ENCODE data around the gene PIP5K1B. TPM values are rescaled to one million over a fixed set of nuclear protein-coding genes. Genes with fewer than 3 reads are reported as not detected.

Gene PIP5K1B
- total RNA-seq, 2 experiments from 2014 or later: 0.13 to 0.16 TPM

GRCh38 chr9:68832861-68833518 lies 128.0 kb downstream of the PIP5K1B start:
- ATAC-seq: no peak

GRCh38 chr9:68834931-68835520 lies 130.0 kb downstream of the PIP5K1B start:
- ATAC-seq: no peak
- Mint-ChIP-seq H3K9me3 (ENCODE audit: insufficient read depth) (no peaks in the 10 kb centered on the region), H3K4me1 (ENCODE audit: low read depth) (no peaks in the 10 kb centered on the region), H3K27me3 (ENCODE audit: low read depth) (peaks cover 10% of the 10 kb centered on the region), H3K27ac (no peak overlapping the region), H3K4me3 (no peak overlapping the region), H3K36me3 (ENCODE audit: low read depth) (no peaks in the 10 kb centered on the region)
- ChIA-PET POLR2A (no interaction called here), CTCF (no interaction called here)
- no peak for DNase-seq

More at GRCh38 chr9:68832861-68833518, 128.0 kb downstream of the PIP5K1B start:
- no peaks in the 10 kb centered on the region for H3K9me3 Mint-ChIP-seq (ENCODE audit: insufficient read depth)
- POLR2A ChIA-PET: no interaction called here
- DNase-seq: no peak
- H3K27me3 Mint-ChIP-seq (ENCODE audit: low read depth): peaks cover 8% of the 10 kb centered on the region
- H3K27ac Mint-ChIP-seq: no peak overlapping the region
- CTCF ChIA-PET: no interaction called here
- H3K36me3 Mint-ChIP-seq (ENCODE audit: low read depth): no peaks in the 10 kb centered on the region
- H3K4me3 Mint-ChIP-seq: no peak overlapping the region
- no peaks in the 10 kb centered on the region for H3K4me1 Mint-ChIP-seq (ENCODE audit: low read depth)

DNA sequence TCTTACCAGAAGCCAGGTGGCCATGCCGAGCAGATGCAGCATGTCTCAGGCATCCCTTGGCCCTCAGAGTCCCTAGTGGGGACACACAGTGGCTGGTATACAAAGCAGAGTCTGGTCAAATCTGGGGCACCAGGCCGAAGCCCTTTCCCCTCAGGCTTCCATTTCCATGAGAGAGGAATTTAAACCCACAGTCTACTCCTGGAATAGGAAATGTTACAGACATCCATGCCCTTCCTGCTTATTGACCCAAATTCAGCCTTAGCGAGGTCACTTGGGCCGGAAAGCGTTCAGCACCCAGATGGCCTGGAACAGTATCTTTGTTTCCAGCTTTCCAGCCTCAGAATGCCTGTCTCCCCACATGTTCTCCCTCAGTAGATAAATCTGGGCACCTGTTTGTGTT lies 131.7 kb downstream of the PIP5K1B start:
- no peaks in the 10 kb centered on the region for H3K36me3 Mint-ChIP-seq (ENCODE audit: low read depth)
- no peak overlapping the region for H3K27ac Mint-ChIP-seq
- no peaks in the 10 kb centered on the region for H3K9me3 Mint-ChIP-seq (ENCODE audit: insufficient read depth)
- peaks cover 10% of the 10 kb centered on the region for H3K27me3 Mint-ChIP-seq (ENCODE audit: low read depth)
- DNase-seq (no peak), ATAC-seq (no peak)
- no peaks in the 10 kb centered on the region for H3K4me1 Mint-ChIP-seq (ENCODE audit: low read depth)
- ChIA-PET CTCF (no interaction called here), POLR2A (interaction anchor here (0.6 kb wide), 1 partner anchor 337 kb away, joined by 3 read pairs; the partner anchor contains the start of gene TJP2)
- no peak overlapping the region for H3K4me3 Mint-ChIP-seq

- DNase-seq: no peak
- ATAC-seq: no peak
- Mint-ChIP-seq H3K27me3 (ENCODE audit: low read depth) (peaks cover 10% of the 10 kb centered on the region), H3K9me3 (ENCODE audit: insufficient read depth) (no peaks in the 10 kb centered on the region), H3K36me3 (ENCODE audit: low read depth) (no peaks in the 10 kb centered on the region), H3K27ac (no peak overlapping the region), H3K4me1 (ENCODE audit: low read depth) (no peaks in the 10 kb centered on the region), H3K4me3 (no peak overlapping the region)
- ChIA-PET CTCF (interaction anchor here (0.6 kb wide), 1 partner anchor 254 kb away, joined by 3 read pairs; no protein-coding TSS in a partner anchor), POLR2A (no interaction called here)
Measured at GRCh38 chr9:68838245-68838644, 133.2 kb downstream of the PIP5K1B start.

- Mint-ChIP-seq H3K4me1 (ENCODE audit: low read depth) (no peaks in the 10 kb centered on the region), H3K27ac (no peak overlapping the region), H3K27me3 (ENCODE audit: low read depth) (peaks cover 2% of the 10 kb centered on the region), H3K36me3 (ENCODE audit: low read depth) (no peaks in the 10 kb centered on the region), H3K4me3 (no peak overlapping the region), H3K9me3 (ENCODE audit: insufficient read depth) (no peaks in the 10 kb centered on the region)
- ATAC-seq: no peak
- ChIA-PET POLR2A (no interaction called here), CTCF (no interaction called here)
- no peak for DNase-seq
Measured at GRCh38 chr9:68841276-68842052, 136.4 kb downstream of the PIP5K1B start.

- H3K4me3 Mint-ChIP-seq: no peak overlapping the region
- ChIA-PET CTCF (no interaction called here), POLR2A (no interaction called here)
- H3K27me3 Mint-ChIP-seq (ENCODE audit: low read depth): peaks cover 2% of the 10 kb centered on the region
- no peak for ATAC-seq
- no peaks in the 10 kb centered on the region for H3K36me3 Mint-ChIP-seq (ENCODE audit: low read depth)
- no peak overlapping the region for H3K27ac Mint-ChIP-seq
- DNase-seq: no peak
- H3K9me3 Mint-ChIP-seq (ENCODE audit: insufficient read depth): no peaks in the 10 kb centered on the region
- H3K4me1 Mint-ChIP-seq (ENCODE audit: low read depth): no peaks in the 10 kb centered on the region
Measured at GRCh38 chr9:68842568-68842967, 137.5 kb downstream of the PIP5K1B start.

DNA sequence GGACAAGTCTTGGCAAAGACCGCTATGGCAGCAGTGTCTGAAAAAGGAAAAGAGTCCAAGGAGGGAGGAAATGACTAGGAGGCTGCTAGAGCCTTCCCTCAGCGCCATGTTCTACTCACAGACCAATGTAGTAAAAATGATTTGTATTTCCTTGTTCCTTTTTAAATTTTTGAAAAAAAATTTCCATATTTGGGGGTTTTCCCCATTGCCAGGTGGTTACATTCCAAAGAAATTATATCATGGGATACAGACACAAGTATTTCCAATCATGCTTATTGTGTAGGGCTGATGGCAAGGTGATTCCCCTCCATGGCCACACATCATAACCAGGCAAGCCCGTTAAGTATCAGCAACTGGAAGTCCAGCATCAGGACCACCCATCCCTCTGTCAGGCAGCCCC lies 138.2 kb downstream of the PIP5K1B start:
- Mint-ChIP-seq H3K4me3 (no peak overlapping the region), H3K27ac (no peak overlapping the region), H3K36me3 (ENCODE audit: low read depth) (no peaks in the 10 kb centered on the region), H3K4me1 (ENCODE audit: low read depth) (no peaks in the 10 kb centered on the region), H3K27me3 (ENCODE audit: low read depth) (peaks cover 2% of the 10 kb centered on the region), H3K9me3 (ENCODE audit: insufficient read depth) (no peaks in the 10 kb centered on the region)
- ATAC-seq (no peak), DNase-seq (no peak)
- ChIA-PET POLR2A (no interaction called here), CTCF (no interaction called here)

GRCh38 chr9:68844157-68844556 lies 139.1 kb downstream of the PIP5K1B start:
- Mint-ChIP-seq H3K36me3 (ENCODE audit: low read depth) (no peaks in the 10 kb centered on the region), H3K4me3 (no peak overlapping the region), H3K27ac (no peak overlapping the region), H3K9me3 (ENCODE audit: insufficient read depth) (no peaks in the 10 kb centered on the region), H3K4me1 (ENCODE audit: low read depth) (no peaks in the 10 kb centered on the region), H3K27me3 (ENCODE audit: low read depth) (peaks cover under 1% of the 10 kb centered on the region)
- ChIA-PET POLR2A (no interaction called here), CTCF (interaction anchor here (1.7 kb wide), 1 partner anchor 260 kb away, joined by 4 read pairs; no protein-coding TSS in a partner anchor)
- ATAC-seq (no peak), DNase-seq (no peak)

GRCh38 chr9:68844631-68845612 lies 139.9 kb downstream of the PIP5K1B start:
- CTCF ChIA-PET: interaction anchor here (0.7 to 1.7 kb wide), 6 partner anchors 19 to 261 kb away, joined by 3 to 4 read pairs (median 3); no protein-coding TSS in a partner anchor
- H3K9me3 Mint-ChIP-seq (ENCODE audit: insufficient read depth): no peaks in the 10 kb centered on the region
- ATAC-seq (no peak), DNase-seq (peak; percentile 30)
- H3K4me3 Mint-ChIP-seq: no peak overlapping the region
- no peaks in the 10 kb centered on the region for H3K36me3 Mint-ChIP-seq (ENCODE audit: low read depth)
- H3K27ac Mint-ChIP-seq: no peak overlapping the region
- H3K27me3 Mint-ChIP-seq (ENCODE audit: low read depth): no peaks in the 10 kb centered on the region
- POLR2A ChIA-PET: no interaction called here
- H3K4me1 Mint-ChIP-seq (ENCODE audit: low read depth): no peaks in the 10 kb centered on the region

DNA sequence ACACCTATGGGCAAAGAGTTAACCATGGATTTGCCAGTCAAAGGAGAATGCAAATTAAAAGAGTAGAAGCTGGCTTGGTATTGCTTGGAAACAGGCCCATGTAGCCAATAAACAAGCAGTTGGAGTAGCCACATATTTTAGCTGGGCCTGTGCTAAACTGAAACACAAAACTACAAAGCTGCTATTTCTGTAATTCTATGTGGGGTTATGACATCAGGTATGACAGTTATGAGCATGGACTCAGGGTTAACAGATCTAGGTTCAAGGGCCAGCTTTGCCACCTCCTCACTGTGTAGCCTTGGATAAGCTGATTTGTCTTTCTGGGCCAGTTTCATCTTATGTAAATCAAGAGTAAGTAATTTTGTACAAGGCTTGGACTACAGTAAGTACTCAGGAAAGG lies 142.7 kb downstream of the PIP5K1B start:
- Mint-ChIP-seq H3K4me3 (no peak overlapping the region), H3K4me1 (ENCODE audit: low read depth) (no peaks in the 10 kb centered on the region), H3K27me3 (ENCODE audit: low read depth) (no peaks in the 10 kb centered on the region), H3K9me3 (ENCODE audit: insufficient read depth) (no peaks in the 10 kb centered on the region), H3K36me3 (ENCODE audit: low read depth) (no peaks in the 10 kb centered on the region), H3K27ac (no peak overlapping the region)
- ChIA-PET CTCF (no interaction called here), POLR2A (interaction anchor here (1.2 kb wide), 1 partner anchor 67 kb away, joined by 3 read pairs; no protein-coding TSS in a partner anchor)
- ATAC-seq: no peak
- no peak for DNase-seq

DNA sequence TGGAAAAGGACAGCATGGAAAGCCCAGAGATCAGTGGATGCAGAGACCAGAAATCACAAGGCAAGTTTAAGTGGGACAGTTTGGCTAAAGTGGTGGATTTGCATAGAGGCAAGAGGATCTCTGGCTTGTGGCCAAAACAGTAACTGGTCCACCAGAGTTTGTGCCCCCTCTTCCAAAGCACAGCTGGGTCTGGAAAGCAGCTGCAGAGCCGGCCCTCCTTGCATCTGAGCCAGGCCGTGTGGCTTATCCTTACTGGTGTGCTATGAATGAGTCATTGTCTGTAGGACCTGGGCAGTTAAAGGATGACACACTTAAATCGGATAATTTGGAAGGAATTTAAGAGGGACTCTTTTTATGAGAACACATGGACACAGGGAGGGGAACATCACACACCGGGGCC lies 146.6 kb downstream of the PIP5K1B start:
- ChIA-PET POLR2A (no interaction called here), CTCF (no interaction called here)
- no peak for DNase-seq
- no peak for ATAC-seq
- Mint-ChIP-seq H3K27me3 (ENCODE audit: low read depth) (peaks cover 9% of the 10 kb centered on the region), H3K36me3 (ENCODE audit: low read depth) (no peaks in the 10 kb centered on the region), H3K4me3 (no peak overlapping the region), H3K27ac (no peak overlapping the region), H3K9me3 (ENCODE audit: insufficient read depth) (no peaks in the 10 kb centered on the region), H3K4me1 (ENCODE audit: low read depth) (no peaks in the 10 kb centered on the region)

Measured in activated CD8-positive, alpha-beta T cell treated with anti-CD3 and anti-CD28 coated beads, Interleukin-2, amount 10 ng/mL, durations not matched to agents 7 days and 5 days (primary cell).